HG03097 (cell line): ENCODE results near the gene RNASEH2C.
"Not testable (repeated sequence)": the region's sequence is repeated elsewhere in the genome, so short reads cannot be mapped to it uniquely, and the experiment has no call there.

Source experiments
- ATAC-seq: cut with Tn5 transposase; IDR thresholded peaks from one replicate; pipeline ENCODE4 v1.9.1; 2021; ENCODE audit not compliant: unreplicated experiment, low FRiP score

RNASEH2C gene

GRCh38 chr11:65718531-65718930 is 2.1 kb downstream of the RNASEH2C start:
- no peak for ATAC-seq

DNA sequence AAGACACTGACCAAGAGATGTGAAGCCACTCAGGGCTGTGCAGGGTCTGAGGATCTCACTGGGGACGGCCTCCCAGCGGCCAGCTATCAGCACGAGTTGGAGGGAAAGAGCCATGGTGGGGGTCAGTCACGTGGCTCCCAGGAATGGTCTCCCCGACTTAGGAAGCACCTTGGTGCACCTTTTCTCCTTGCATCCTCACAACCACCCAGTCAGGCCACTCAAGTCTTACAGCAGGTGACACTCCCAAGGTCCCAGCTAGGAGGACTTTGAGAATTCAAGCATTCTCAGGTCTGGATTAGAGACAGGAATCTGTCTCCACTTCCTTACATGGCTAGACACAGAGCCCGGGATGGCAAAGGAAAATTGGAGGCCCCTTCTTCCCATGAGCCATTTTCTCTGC is 2.7 kb downstream of the RNASEH2C start:
- no peak for ATAC-seq

GRCh38 chr11:65716774-65717405 is 3.7 kb downstream of the RNASEH2C start:
- ATAC-seq: no peak

DNA sequence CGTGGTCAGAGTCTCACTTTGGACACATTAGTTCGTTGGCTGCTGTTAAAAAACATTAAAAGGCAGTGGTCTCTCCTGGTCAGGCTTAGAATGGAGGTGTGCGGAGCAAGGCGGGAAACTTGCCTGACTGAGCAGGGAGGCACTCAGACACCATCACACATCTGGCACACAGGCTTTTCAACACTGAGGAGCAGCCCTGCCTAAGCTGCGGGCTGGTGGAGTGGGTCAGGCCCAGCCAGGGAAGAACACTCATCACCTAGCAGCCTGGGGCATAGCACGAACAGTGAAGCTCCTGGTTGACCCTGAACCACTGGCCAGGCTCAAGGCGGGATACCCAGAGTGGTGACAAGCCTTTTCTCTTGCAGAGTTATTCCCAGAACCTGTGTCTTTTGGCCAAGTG is 4.3 kb downstream of the RNASEH2C start:
- no peak for ATAC-seq

GRCh38 chr11:65714433-65714832 is 6.2 kb downstream of the RNASEH2C start:
- no peak for ATAC-seq

DNA sequence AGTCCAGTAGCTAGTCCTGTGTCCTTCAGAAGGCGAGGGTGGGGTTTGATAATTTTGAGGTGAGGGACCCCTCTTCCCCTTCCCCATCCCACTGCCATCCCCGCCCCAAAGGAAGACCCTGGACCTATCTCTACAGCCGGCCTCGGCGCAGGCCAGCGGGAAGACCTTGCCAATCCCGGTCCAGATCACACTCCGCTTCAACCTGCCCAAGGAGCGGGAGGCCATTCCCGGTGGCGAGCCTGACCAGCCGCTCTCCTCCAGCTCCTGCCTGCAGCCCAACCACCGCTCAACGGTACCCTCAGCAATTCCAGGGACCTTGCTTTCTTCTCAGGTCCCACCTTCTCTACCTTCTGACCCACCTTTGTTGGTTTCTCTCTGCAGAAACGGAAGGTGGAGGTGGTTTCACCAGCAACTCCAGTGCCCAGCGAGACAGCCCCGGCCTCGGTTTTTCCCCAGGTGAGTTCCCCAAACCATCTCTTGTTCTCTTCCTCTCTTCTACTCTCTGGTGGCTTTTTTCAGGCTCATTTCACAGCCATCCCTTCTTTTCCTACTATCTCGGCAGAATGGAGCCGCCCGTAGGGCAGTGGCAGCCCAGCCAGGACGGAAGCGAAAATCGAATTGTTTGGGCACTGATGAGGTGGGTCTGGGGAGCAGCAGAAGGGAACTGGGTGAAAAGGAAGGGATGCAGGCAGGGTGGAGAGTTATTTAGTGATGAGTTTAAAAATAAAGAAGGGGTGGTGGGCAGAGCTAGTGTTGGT is 7.2 kb downstream of the RNASEH2C start:
- no peak for ATAC-seq

DNA sequence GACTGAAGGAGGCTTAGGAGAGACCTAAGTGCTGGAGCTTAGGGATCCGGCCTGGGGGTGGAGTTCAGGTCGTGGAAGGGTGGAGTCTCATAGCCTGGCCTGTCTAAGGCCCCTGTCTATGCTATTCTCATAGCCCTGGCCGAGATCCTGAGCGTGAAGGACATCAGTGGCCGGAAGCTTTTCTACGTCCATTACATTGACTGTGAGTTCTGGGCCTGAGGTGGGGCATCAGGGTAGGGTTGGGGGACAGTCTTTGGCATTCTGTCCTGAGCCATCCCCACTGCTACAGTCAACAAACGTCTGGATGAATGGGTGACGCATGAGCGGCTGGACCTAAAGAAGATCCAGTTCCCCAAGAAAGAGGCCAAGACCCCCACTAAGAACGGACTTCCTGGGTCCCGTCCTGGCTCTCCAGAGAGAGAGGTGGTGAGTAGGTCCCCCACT is 7.9 kb downstream of the RNASEH2C start:
- no peak for ATAC-seq

DNA sequence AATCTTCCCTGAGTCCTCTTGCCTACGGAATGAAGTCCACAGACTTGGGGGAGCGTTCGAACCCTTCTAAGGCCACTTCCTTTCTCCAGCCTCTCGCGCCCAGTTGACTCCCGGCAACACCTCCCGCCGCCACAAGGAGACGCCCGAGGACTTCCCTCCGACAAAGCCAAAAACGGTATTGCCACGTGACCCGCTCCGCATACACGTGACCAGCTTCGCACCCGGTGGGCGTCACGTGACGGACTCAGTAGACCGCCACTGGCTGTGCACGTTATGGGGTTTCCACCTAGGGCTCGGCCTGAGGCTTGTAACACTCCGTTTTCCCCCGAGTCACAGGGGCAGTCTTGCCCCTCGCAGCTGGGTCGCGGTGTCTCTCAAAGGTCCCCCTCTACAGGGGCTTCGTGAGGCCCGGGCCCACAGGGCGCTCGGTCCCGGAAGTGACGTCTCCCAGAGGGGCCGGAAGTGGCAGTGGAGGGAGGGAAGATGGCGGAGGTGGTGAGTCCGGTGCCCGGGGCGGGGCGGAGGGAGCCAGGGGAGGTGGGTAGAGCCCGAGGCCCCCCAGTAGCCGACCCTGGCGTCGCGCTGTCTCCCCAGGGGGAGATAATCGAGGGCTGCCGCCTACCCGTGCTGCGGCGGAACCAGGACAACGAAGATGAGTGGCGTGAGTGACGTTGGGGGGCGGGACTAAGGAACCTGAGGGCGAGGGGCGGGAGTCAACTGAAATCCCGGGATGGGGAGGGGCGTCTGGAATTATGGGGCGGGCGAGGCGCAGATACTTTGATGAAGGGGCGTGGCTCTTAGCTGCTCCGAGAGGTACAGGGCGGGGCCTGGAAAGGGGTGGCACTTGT is 8.6 kb downstream of the RNASEH2C start, which contains the start of gene KAT5:
TSS of gene KAT5 (plus strand) at position 468 of the 848 bp plus-strand sequence. CDS start at position 484, 16 bp downstream.
- peak; percentile 80 for ATAC-seq

GRCh38 chr11:65710421-65710820 is 10.2 kb downstream of the RNASEH2C start:
- no peak for ATAC-seq

DNA sequence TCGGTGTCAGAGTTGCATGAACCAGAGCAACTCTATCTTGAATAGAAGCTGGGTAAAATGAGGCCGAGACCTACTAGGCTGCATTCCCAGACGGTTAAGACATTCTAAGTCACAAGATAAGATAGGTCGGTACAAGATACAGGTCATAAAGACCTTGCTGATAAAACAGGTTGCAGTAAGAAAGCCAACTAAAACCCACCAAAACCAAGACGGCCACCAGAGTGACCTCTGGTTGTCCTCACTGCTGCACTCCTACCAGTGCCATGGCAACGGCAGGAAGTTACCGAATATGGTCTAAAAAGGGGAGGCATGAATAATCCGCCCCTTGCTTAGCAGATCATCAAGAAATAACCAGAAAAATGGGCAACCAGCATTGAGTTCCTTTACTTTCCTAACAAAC is 10.9 kb downstream of the RNASEH2C start:
- no peak for ATAC-seq

- ATAC-seq: no peak
Observed at GRCh38 chr11:65708451-65708850, 12.1 kb downstream of the RNASEH2C start.

DNA sequence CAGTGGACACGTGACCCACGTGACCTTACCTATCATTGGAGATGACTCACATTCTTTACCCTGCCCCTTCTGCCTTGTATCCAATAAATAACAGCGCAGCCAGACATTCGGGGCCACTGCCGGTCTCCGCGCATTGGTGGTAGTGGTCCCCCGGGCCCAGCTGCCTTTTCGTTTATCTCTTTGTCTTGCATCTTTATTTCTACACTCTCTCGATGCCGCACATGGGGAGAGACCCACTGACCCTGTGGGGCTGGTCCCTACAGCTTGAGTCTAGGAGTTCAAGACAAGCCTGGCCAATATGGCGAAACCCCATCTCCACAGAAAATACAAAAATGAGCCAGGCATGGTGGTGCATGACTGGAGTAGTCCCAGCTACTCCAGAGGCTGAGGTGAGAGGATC is 13.6 kb downstream of the RNASEH2C start:
- not testable (repeated sequence) for ATAC-seq

DNA sequence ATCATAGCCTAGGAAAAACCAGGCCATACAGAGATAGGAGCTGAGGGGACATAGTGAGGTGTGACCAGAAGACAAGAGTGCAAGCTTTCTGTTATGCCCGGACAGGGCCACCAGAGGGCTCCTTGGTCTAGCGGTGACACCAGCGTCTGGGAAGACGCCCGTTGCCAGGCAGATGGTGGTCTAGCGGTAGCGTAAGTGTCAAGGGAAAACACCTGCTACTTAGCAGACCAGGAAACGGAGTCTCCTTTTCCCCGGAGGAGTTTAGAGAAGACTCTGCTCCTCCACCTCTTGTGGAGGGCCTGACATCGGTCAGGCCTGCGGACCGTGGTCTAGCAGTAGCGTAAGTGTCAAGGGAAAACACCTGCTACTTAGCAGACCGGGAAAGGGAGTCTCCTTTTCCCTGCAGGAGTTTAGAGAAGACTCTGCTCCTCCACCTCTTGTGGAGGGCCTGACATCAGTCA is 14.3 kb downstream of the RNASEH2C start:
- not testable (repeated sequence) for ATAC-seq

DNA sequence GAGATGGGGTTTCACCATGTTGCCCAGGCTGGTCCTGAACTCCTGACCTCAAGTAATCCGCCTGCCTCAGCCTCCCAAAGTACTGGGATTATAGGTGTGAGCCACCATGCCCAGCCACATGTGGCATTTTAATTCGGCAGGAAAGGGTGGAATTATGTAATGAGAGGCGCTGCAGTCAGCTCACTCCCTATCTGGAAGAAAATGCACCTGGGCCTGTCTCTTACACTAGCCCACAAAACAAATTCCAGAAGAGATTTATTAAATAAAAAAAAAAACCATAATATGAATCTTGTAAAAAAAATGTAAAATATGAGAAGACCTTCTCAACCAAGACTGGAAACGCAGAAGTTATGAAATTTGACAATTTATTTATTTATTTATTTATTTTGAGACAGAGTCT is 16.8 kb downstream of the RNASEH2C start:
- ATAC-seq: no peak

- no peak for ATAC-seq
Observed at GRCh38 chr11:65701686-65702085, 18.9 kb downstream of the RNASEH2C start.

GRCh38 chr11:65700399-65700798 is 20.2 kb downstream of the RNASEH2C start:
- no peak for ATAC-seq

- ATAC-seq: no peak
Observed at GRCh38 chr11:65699306-65699705, 21.3 kb downstream of the RNASEH2C start.

DNA sequence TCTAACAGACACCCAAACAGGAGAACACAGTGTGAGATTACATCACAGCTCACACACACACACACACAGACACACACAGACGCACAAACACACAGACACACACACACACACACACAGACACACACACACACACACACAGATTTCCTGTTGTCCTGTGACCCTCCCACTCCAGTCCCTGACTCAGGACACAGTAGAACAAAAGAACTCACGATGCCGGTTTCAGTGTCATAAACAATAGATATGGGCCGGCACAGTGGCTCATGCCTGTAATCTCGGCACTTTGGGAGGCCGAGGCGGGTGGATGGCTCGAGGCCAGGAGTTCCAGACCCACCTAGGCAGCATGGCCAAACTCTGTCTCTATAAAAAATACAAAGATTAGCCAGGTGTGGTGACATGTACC is 22.4 kb downstream of the RNASEH2C start:
- ATAC-seq: no peak

DNA sequence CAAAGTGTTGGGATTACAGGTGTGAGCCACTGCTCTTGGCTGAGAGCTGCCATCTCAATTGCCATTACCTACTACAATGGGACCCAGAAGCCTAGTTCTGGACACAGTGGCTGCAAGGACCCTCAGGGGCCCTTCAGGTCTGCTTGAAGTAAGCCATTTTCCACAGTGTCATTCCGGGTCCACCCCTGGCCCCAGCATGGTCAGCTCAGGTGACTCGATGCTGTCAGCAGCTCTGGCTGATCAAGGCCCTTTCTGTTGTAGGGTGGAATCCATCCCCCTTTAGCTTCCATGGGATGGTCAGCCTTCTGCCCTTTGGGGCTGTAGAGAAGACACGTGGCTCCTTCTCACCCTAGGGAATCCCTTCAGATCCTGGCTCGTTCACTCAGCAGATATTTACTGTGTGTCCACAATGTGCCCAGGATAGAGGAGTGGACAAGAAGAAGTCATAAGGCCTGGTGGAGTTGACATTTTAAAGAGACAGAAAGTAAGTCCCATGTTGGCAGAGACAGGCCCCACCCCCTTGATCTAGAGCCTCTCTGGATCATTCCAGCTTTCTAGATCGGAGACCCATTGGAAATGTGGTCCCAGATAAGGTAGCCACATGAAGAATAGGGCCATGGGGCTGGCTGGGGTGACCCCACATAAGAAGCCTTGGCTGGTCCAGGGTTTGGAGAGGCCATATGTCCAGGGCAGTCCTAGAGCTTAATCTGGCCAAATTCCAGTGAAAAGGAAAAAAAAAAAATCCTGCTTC is 23.6 kb downstream of the RNASEH2C start:
- ATAC-seq: no peak

DNA sequence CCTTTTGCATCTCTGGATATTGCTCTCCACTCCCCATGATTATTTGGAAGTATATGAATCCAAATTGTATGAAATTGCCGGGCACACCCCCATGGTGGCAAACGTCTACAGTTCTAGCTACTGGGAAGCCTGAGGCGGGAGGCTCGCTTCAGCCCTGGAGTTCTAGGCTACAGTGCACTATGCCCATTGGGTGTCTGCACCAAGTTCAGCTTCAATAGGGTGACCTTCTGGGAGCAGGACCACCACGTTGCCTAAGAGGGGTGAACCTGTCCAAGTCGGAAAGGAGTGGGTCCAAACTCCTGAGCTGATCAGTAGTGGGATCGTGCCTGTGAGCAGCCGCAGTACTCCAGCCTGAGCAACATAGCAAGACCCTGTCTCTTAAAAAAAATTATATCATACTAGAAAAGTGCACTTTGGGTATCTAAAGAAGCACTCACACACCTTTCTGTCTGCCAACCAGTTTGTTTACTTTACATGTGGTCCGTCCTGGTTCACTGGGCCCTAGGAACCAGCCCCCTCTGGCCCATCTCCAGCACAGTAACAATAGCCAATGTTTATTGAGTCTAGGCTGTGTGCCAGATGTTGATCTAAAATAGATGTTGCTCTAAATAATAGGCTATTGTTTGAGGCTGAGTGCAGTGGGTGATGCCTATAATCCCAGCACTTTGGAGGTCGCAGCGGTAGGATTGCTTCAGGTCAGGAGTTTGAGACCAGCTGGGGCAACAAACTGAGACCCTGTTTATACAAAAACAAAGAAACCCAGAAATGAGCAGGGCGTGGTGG is 24.9 kb downstream of the RNASEH2C start:
- no peak for ATAC-seq
